ENCODE results near the gene HORMAD2. TPM values are rescaled to one million over a fixed set of nuclear protein-coding genes. Genes with fewer than 3 reads are reported as not detected.
A peak's percentile ranks its signal among the peaks of the same experiment; 100 is the strongest.

The HORMAD2 gene
- polyA plus RNA-seq, 1 donor, result not detected

GRCh38 chr22:30043161-30043560 is 37.1 kb upstream of the HORMAD2 start:
- H3K27ac ChIP-seq (ENCODE audit: low read length), result no peak overlapping the region
- no peaks in the 10 kb centered on the region for H3K36me3 ChIP-seq (ENCODE audit: control insufficient read depth, insufficient read depth, low read length)
- no peaks in the 10 kb centered on the region for H3K27me3 ChIP-seq (ENCODE audit: control insufficient read depth, insufficient read depth, low read length)
- peaks cover 3% of the 10 kb centered on the region for H3K9me3 ChIP-seq (ENCODE audit: control insufficient read depth, low read depth, low read length)
- DNase-seq, result no peak
- H3K4me3 ChIP-seq (ENCODE audit: low read length), result no peak overlapping the region
- WGBS (ENCODE audit: insufficient coverage, low lambda C conversion rate), result no CpG with 5 or more reads among the region's 4 CpGs
- peaks cover 25% of the 10 kb centered on the region for H3K4me1 ChIP-seq (ENCODE audit: control insufficient read depth, insufficient read depth, low read length)

DNA sequence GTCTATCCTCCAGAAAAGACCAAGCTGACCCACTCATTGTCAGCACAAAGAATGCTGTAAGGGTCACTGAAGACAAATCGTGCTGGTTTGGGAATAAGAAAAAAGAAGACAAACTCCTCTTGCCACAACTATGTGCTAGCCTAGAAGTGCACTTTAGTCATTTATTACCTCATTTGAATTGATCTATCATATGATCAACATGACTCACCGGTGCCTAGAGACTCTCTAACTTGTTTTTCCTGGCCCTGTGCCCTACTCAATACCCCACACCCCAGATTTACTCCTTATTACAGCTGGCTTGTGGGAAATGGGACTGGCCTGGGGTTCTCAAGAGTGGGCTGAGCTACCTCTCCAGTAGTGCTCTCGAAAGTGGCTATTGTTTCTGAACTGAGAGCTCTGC is 35.9 kb upstream of the HORMAD2 start:
- H3K36me3 ChIP-seq (ENCODE audit: control insufficient read depth, insufficient read depth, low read length), result no peaks in the 10 kb centered on the region
- no CpG with 5 or more reads among the region's 3 CpGs for WGBS (ENCODE audit: insufficient coverage, low lambda C conversion rate)
- H3K27ac ChIP-seq (ENCODE audit: low read length), result peak overlapping the region; percentile 75
- H3K4me3 ChIP-seq (ENCODE audit: low read length), result no peak overlapping the region
- peaks cover 3% of the 10 kb centered on the region for H3K9me3 ChIP-seq (ENCODE audit: control insufficient read depth, low read depth, low read length)
- DNase-seq, result peak; percentile 82 to 90
- peaks cover 25% of the 10 kb centered on the region for H3K4me1 ChIP-seq (ENCODE audit: control insufficient read depth, insufficient read depth, low read length)
- H3K27me3 ChIP-seq (ENCODE audit: control insufficient read depth, insufficient read depth, low read length), result no peaks in the 10 kb centered on the region

DNA sequence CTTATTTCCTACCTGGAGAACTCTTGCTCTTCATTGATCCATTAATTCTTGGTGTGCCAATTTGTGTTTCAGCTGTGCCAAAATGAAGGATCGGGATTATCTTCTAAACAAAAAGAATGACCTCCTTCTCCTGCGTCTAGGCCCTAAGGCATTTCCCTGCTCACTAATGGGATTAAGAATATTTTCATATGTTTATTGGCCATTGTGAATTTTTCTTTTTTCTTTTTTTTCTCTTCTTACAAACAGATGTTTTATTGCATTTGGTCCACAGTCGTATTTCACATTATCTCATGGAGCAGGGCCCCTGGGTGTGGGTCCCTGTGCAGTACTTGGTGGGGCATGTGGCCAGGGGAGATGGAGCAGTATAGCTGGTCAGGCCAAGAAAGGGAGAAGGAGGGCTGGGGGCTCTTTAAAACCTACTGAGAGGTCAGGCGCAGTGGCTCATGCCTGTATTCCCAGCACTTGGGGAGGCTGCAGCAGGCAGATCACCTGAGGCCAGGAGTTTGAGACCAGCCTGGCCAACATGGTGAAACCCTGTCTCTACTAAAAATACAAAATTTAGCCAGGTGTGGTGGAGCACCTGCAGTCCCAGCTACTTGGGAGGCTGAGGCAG is 35.3 kb upstream of the HORMAD2 start:
- H3K36me3 ChIP-seq (ENCODE audit: control insufficient read depth, insufficient read depth, low read length), result no peaks in the 10 kb centered on the region
- WGBS (ENCODE audit: insufficient coverage, low lambda C conversion rate), result 83% methylated on average over 1 of the region's 4 CpGs
- no peak overlapping the region for H3K4me3 ChIP-seq (ENCODE audit: low read length)
- H3K27ac ChIP-seq (ENCODE audit: low read length), result peak overlapping the region; percentile 75
- no peak for DNase-seq
- peaks cover 25% of the 10 kb centered on the region for H3K4me1 ChIP-seq (ENCODE audit: control insufficient read depth, insufficient read depth, low read length)
- no peaks in the 10 kb centered on the region for H3K27me3 ChIP-seq (ENCODE audit: control insufficient read depth, insufficient read depth, low read length)
- H3K9me3 ChIP-seq (ENCODE audit: control insufficient read depth, low read depth, low read length), result peaks cover 3% of the 10 kb centered on the region

DNA sequence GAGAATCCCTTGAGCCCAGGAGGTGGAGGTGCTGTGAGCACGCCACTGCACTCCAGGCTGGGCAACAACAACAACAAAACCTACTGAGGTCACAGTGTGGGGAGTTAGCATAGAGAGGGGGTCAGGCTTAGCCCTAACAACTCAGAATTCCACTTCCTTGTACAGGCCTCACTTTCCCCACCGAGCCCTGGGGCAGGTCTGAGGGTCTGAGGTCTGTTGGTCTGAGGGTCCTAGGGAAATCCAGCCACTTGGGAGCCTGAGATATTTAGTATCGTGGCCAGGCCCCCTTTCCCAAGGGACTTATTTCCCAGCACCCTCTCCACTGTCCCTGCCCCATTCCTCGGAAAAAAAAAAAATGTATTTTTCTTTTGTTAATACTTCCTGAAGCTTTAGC is 34.8 kb upstream of the HORMAD2 start:
- Histone ChIP-seq H3K4me1 (ENCODE audit: control insufficient read depth, insufficient read depth, low read length) (peaks cover 25% of the 10 kb centered on the region), H3K27ac (ENCODE audit: low read length) (no peak overlapping the region), H3K4me3 (ENCODE audit: low read length) (no peak overlapping the region), H3K36me3 (ENCODE audit: control insufficient read depth, insufficient read depth, low read length) (no peaks in the 10 kb centered on the region), H3K27me3 (ENCODE audit: control insufficient read depth, insufficient read depth, low read length) (no peaks in the 10 kb centered on the region), H3K9me3 (ENCODE audit: control insufficient read depth, low read depth, low read length) (peaks cover 3% of the 10 kb centered on the region)
- DNase-seq, result no peak
- no CpG with 5 or more reads among the region's 4 CpGs for WGBS (ENCODE audit: insufficient coverage, low lambda C conversion rate)

DNA sequence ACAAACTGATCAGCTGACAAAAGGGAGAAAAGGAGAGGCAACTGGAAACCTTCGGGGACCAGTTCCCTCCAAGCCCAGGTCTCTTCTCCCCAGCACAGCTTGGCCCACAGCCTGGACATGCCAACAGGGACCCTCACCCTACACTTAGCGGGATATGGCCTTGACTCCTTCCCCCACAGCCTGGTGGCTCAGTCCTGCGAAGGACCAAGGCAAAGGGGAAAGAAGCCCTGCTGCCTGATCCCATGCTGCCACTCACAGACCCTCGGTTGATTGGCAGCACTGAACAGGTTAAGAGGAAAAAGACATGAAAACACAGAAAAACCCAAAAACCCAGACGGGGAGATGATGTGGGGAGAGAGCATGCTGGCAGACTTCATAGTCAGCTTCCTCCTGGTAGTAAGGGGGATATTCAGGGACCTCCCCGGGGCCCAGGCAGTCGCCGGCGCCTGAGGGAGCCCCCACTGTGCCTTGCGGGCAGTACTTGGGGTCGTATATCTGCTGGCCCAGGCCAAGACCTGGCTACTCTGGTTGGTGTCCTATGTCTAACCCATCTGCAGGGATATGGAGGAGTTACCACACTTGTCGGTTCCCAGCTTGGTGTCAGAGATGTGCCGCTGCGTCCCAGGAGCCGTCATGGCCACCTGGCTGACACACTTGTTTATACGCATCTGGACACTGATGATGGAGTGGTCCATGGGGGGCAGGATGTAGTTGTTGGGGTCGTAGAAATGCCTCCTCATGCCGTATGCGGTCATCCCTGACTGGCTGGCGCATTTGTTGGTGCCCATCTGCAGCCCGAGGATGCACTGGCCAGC is 34.2 kb upstream of the HORMAD2 start:
- no peaks in the 10 kb centered on the region for H3K36me3 ChIP-seq (ENCODE audit: control insufficient read depth, insufficient read depth, low read length)
- 100% methylated on average over 1 of the region's 21 CpGs for WGBS (ENCODE audit: insufficient coverage, low lambda C conversion rate)
- H3K9me3 ChIP-seq (ENCODE audit: control insufficient read depth, low read depth, low read length), result peaks cover 3% of the 10 kb centered on the region
- H3K4me3 ChIP-seq (ENCODE audit: low read length), result no peak overlapping the region
- peaks cover 25% of the 10 kb centered on the region for H3K4me1 ChIP-seq (ENCODE audit: control insufficient read depth, insufficient read depth, low read length)
- DNase-seq, result no peak
- no peak overlapping the region for H3K27ac ChIP-seq (ENCODE audit: low read length)
- no peaks in the 10 kb centered on the region for H3K27me3 ChIP-seq (ENCODE audit: control insufficient read depth, insufficient read depth, low read length)

GRCh38 chr22:30046716-30047363 is 33.4 kb upstream of the HORMAD2 start:
- no peak overlapping the region for H3K4me3 ChIP-seq (ENCODE audit: low read length)
- H3K4me1 ChIP-seq (ENCODE audit: control insufficient read depth, insufficient read depth, low read length), result peaks cover 25% of the 10 kb centered on the region
- no peak overlapping the region for H3K27ac ChIP-seq (ENCODE audit: low read length)
- H3K36me3 ChIP-seq (ENCODE audit: control insufficient read depth, insufficient read depth, low read length), result no peaks in the 10 kb centered on the region
- DNase-seq, result no peak
- H3K27me3 ChIP-seq (ENCODE audit: control insufficient read depth, insufficient read depth, low read length), result no peaks in the 10 kb centered on the region
- H3K9me3 ChIP-seq (ENCODE audit: control insufficient read depth, low read depth, low read length), result peaks cover 3% of the 10 kb centered on the region
- no CpG with 5 or more reads among the region's 15 CpGs for WGBS (ENCODE audit: insufficient coverage, low lambda C conversion rate)

DNA sequence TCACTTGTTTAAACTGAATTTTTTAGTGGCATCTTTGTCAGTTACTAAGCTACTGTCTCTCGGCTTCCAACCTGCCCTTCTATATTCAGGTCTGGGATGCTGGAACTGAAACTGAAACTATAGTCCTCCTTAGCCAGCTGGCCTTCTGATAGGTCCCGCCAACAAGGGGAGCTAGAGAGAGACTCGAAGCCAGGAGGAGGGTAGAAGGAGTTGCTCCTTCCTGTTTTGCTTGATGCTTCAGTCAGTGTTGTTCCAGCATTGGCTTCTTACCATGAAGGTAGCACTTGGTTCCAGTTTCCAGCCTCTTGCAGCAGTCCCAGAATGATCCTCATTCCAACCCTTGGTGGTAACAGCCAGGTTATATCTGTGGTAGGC is 32.9 kb upstream of the HORMAD2 start:
- H3K27ac ChIP-seq (ENCODE audit: low read length), result no peak overlapping the region
- peaks cover 25% of the 10 kb centered on the region for H3K4me1 ChIP-seq (ENCODE audit: control insufficient read depth, insufficient read depth, low read length)
- WGBS (ENCODE audit: insufficient coverage, low lambda C conversion rate), result no CpG with 5 or more reads among the region's 3 CpGs
- no peaks in the 10 kb centered on the region for H3K36me3 ChIP-seq (ENCODE audit: control insufficient read depth, insufficient read depth, low read length)
- DNase-seq, result peak in 1 of 2 donors; percentile 45
- peaks cover 3% of the 10 kb centered on the region for H3K9me3 ChIP-seq (ENCODE audit: control insufficient read depth, low read depth, low read length)
- no peak overlapping the region for H3K4me3 ChIP-seq (ENCODE audit: low read length)
- H3K27me3 ChIP-seq (ENCODE audit: control insufficient read depth, insufficient read depth, low read length), result no peaks in the 10 kb centered on the region

DNA sequence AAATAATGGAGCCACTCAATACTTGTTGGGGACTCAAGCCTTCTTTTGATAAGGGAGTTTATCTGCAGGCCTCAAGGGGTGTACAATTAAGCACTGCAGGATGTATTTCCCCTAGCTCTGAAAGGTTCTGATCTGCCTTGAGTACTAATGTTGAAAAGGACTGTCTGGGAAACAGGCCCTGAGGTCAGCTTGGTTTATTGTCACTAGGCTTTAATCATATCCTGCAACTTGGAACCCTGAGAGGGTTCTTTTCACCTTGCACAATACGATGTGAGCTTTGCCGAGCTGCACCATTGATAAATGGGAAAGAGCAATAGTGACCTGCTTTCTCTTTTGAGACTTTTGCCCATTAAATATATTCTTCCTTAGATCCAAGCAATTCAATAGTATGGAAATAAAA is 31.6 kb upstream of the HORMAD2 start:
- Histone ChIP-seq H3K4me1 (ENCODE audit: control insufficient read depth, insufficient read depth, low read length) (peaks cover 20% of the 10 kb centered on the region), H3K36me3 (ENCODE audit: control insufficient read depth, insufficient read depth, low read length) (no peaks in the 10 kb centered on the region), H3K9me3 (ENCODE audit: control insufficient read depth, low read depth, low read length) (peaks cover 3% of the 10 kb centered on the region), H3K27ac (ENCODE audit: low read length) (no peak overlapping the region), H3K4me3 (ENCODE audit: low read length) (no peak overlapping the region), H3K27me3 (ENCODE audit: control insufficient read depth, insufficient read depth, low read length) (no peaks in the 10 kb centered on the region)
- DNase-seq, result peak in 1 of 2 donors; percentile 26
- WGBS (ENCODE audit: insufficient coverage, low lambda C conversion rate), result no CpG with 5 or more reads among the region's 2 CpGs

DNA sequence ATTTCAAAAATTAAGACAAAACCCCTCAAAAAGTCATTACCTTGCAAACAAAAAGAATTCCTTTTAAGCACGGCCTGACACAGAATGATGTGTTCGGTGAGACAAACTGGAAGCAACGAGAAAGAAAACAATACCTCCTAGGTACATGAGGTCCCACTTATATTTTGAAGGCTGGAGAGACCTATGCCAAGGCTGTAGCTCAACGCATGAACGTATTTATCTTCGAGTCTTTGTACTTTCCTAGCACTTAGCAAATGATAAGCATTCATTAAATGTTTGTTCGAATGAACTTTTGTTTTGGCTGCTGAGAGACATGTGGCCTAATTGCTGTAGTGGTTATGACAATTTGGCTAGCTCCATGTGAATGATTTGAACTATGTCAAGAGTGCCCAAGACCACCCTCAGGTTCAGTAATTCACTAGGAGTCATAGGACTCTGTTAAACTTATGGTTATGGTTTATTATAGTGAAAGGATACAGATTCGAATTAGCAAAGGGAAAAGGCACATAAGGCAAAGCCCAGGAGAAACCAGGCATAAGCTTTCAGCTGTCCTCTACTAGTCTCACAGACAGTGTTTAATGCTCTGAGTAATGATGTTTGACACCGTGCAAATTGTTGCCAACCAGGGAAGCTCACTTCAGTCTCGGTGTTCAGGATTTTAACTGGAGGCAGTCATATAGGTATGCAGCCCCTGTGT is 26.0 kb upstream of the HORMAD2 start:
- Histone ChIP-seq H3K4me3 (ENCODE audit: low read length) (no peak overlapping the region), H3K27ac (ENCODE audit: low read length) (no peak overlapping the region), H3K4me1 (ENCODE audit: control insufficient read depth, insufficient read depth, low read length) (no peaks in the 10 kb centered on the region), H3K9me3 (ENCODE audit: control insufficient read depth, low read depth, low read length) (no peaks in the 10 kb centered on the region), H3K36me3 (ENCODE audit: control insufficient read depth, insufficient read depth, low read length) (no peaks in the 10 kb centered on the region), H3K27me3 (ENCODE audit: control insufficient read depth, insufficient read depth, low read length) (no peaks in the 10 kb centered on the region)
- DNase-seq, result no peak
- 77% methylated on average over 4 of the region's 10 CpGs for WGBS (ENCODE audit: insufficient coverage, low lambda C conversion rate)

DNA sequence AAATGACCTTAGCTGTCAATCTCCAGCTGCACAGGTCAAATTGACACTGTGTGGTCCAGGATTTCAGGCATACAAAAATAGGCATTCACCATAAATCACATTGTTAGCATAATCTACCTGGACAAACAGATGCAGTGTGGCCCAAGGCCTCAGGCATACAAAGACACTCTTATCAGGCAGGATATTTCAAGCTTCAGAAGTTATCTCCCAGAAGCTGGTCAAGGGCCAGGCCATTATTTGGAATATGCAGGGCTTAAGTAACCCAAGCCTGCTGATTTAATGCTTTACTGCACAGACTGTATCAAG is 25.5 kb upstream of the HORMAD2 start:
- DNase-seq, result no peak
- H3K27ac ChIP-seq (ENCODE audit: low read length), result no peak overlapping the region
- no peaks in the 10 kb centered on the region for H3K27me3 ChIP-seq (ENCODE audit: control insufficient read depth, insufficient read depth, low read length)
- no peak overlapping the region for H3K4me3 ChIP-seq (ENCODE audit: low read length)
- H3K4me1 ChIP-seq (ENCODE audit: control insufficient read depth, insufficient read depth, low read length), result no peaks in the 10 kb centered on the region
- H3K9me3 ChIP-seq (ENCODE audit: control insufficient read depth, low read depth, low read length), result no peaks in the 10 kb centered on the region
- no peaks in the 10 kb centered on the region for H3K36me3 ChIP-seq (ENCODE audit: control insufficient read depth, insufficient read depth, low read length)
